Stimulated activated CD4-positive, alpha-beta T cell treated with anti-CD3 and anti-CD28 coated beads, TNF-alpha, amount 100 ng/mL, for 4 hours (primary cell): Measurements from ENCODE around the gene CNTNAP2.

Experiments used
- DNase-seq, 3 experiments: peaks; one replicate each; pipeline ENCODE4 v3.0.0-alpha.2; 2020; ENCODE audit warnings: low read depth in 3 of 3

The CNTNAP2 gene

GRCh38 chr7:147240468-147240867 lies 1123.9 kb downstream of the CNTNAP2 start:
- no peak for DNase-seq

GRCh38 chr7:147245274-147245673 lies 1128.7 kb downstream of the CNTNAP2 start:
- no peak for DNase-seq

- no peak for DNase-seq
Measured at GRCh38 chr7:147249956-147250355, 1133.4 kb downstream of the CNTNAP2 start.

GRCh38 chr7:147251751-147252325 lies 1135.2 kb downstream of the CNTNAP2 start:
- DNase-seq: no peak

GRCh38 chr7:147261693-147262092 lies 1145.1 kb downstream of the CNTNAP2 start:
- no peak for DNase-seq

GRCh38 chr7:147265528-147265927 lies 1148.9 kb downstream of the CNTNAP2 start:
- no peak for DNase-seq

GRCh38 chr7:147276106-147276505 lies 1159.5 kb downstream of the CNTNAP2 start:
- no peak for DNase-seq

GRCh38 chr7:147276783-147277370 lies 1160.3 kb downstream of the CNTNAP2 start:
- DNase-seq: no peak

- no peak for DNase-seq
Measured at GRCh38 chr7:147279514-147279913, 1162.9 kb downstream of the CNTNAP2 start.

- no peak for DNase-seq
Measured at GRCh38 chr7:147279964-147280374, 1163.4 kb downstream of the CNTNAP2 start.

GRCh38 chr7:147282204-147282603 lies 1165.6 kb downstream of the CNTNAP2 start:
- no peak for DNase-seq

- DNase-seq: no peak
Measured at GRCh38 chr7:147296201-147296600, 1179.6 kb downstream of the CNTNAP2 start.

- no peak for DNase-seq
Measured at GRCh38 chr7:147296986-147297385, 1180.4 kb downstream of the CNTNAP2 start.

- DNase-seq: no peak
Measured at GRCh38 chr7:147298611-147299043, 1182.0 kb downstream of the CNTNAP2 start.

- DNase-seq: no peak
Measured at GRCh38 chr7:147300293-147300692, 1183.7 kb downstream of the CNTNAP2 start.

GRCh38 chr7:147304376-147304775 lies 1187.8 kb downstream of the CNTNAP2 start:
- DNase-seq: no peak

GRCh38 chr7:147305827-147306226 lies 1189.2 kb downstream of the CNTNAP2 start:
- DNase-seq: no peak

GRCh38 chr7:147308539-147308938 lies 1191.9 kb downstream of the CNTNAP2 start:
- DNase-seq: no peak

GRCh38 chr7:147311336-147311735 lies 1194.7 kb downstream of the CNTNAP2 start:
- DNase-seq: no peak

GRCh38 chr7:147321504-147321903 lies 1204.9 kb downstream of the CNTNAP2 start:
- no peak for DNase-seq

- no peak for DNase-seq
Measured at GRCh38 chr7:147332988-147333387, 1216.4 kb downstream of the CNTNAP2 start.

- DNase-seq: no peak
Measured at GRCh38 chr7:147363101-147363500, 1246.5 kb downstream of the CNTNAP2 start.

GRCh38 chr7:147376192-147376591 lies 1259.6 kb downstream of the CNTNAP2 start:
- no peak for DNase-seq

- no peak for DNase-seq
Measured at GRCh38 chr7:147380926-147381325, 1264.3 kb downstream of the CNTNAP2 start.
